Neuronal stem cell (in vitro differentiated cells): ENCODE data around the gene CHMP1A.

ENCODE experiments used
- DNase-seq: peaks from one replicate; pipeline ENCODE4 v3.0.0-alpha.2; 2013; ENCODE audit warnings: low spot score
- H2AFZ ChIP-seq: one replicate; pipeline ENCODE4 v1.6.1; 2013; ENCODE audit warnings: mild to moderate bottlenecking, low read length, inconsistent platforms
- H2AK5ac ChIP-seq: 2 replicates; pipeline ENCODE4 v1.6.1; 2013; ENCODE audit warnings: low read depth, mild to moderate bottlenecking, inconsistent platforms, low read length, moderate library complexity, mixed read lengths
- H2BK120ac ChIP-seq: 2 replicates; pipeline ENCODE4 v1.6.1; 2013; ENCODE audit warnings: low read depth, mild to moderate bottlenecking, inconsistent platforms, low read length, moderate library complexity, mixed read lengths
- H2BK12ac ChIP-seq: one replicate; pipeline ENCODE4 v1.6.1; 2013; ENCODE audit warnings: low read length, inconsistent platforms
- H2BK15ac ChIP-seq: 2 replicates; pipeline ENCODE4 v1.6.1; 2013; ENCODE audit warnings: mild to moderate bottlenecking, low read length, inconsistent platforms, mixed read lengths
- H2BK5ac ChIP-seq: one replicate; pipeline ENCODE4 v1.6.1; 2013; ENCODE audit warnings: inconsistent platforms, mild to moderate bottlenecking, low read length, moderate library complexity
- H3K14ac ChIP-seq: one replicate; pipeline ENCODE4 v1.6.1; 2013; ENCODE audit warnings: low read length, inconsistent platforms
- H3K18ac ChIP-seq: 2 replicates; pipeline ENCODE4 v1.6.1; 2013; ENCODE audit warnings: low read length, inconsistent platforms
- H3K23ac ChIP-seq: 2 replicates; pipeline ENCODE4 v1.6.1; 2013; ENCODE audit warnings: low read depth, mild to moderate bottlenecking, mixed read lengths, low read length, inconsistent platforms; ENCODE audit not compliant: poor library complexity
- H3K27ac ChIP-seq: replicated peaks from 3 replicates; pipeline ENCODE4 v1.5.1; 2013; ENCODE audit warnings: low read length, inconsistent platforms
- H3K27me3 ChIP-seq, 3 experiments: 2 replicates each; pipeline ENCODE4 v1.6.1; 2013; ENCODE audit warnings: low read length in 3 of 3, mild to moderate bottlenecking in 2 of 3, inconsistent platforms in 1 of 3, low read depth in 1 of 3, mixed read lengths in 1 of 3, moderate library complexity in 1 of 3; ENCODE audit not compliant: control insufficient read depth in 3 of 3, insufficient read depth in 3 of 3
- H3K36me3 ChIP-seq, 2 donors: replicated peaks in 1 of 2; 2 replicates each; pipeline ENCODE4 v1.6.1; 2013; ENCODE audit warnings: low read length in 2 of 2; ENCODE audit not compliant: control insufficient read depth in 2 of 2, insufficient read depth in 2 of 2
- H3K4ac ChIP-seq: 2 replicates; pipeline ENCODE4 v1.6.1; 2013; ENCODE audit warnings: inconsistent platforms, mild to moderate bottlenecking, low read length, moderate library complexity
- H3K4me1 ChIP-seq, 2 donors: 1 replicate in 1 of 2; 2 replicates in 1 of 2; pipeline ENCODE4 v1.6.1; 2013; ENCODE audit warnings: low read length in 2 of 2, low read depth in 1 of 2; ENCODE audit not compliant: control insufficient read depth in 2 of 2, insufficient read depth in 1 of 2
- H3K4me2 ChIP-seq: one replicate; pipeline ENCODE4 v1.6.1; 2013; ENCODE audit warnings: mild to moderate bottlenecking, low read length, inconsistent platforms; ENCODE audit not compliant: insufficient read depth, poor library complexity, severe bottlenecking
- H3K4me3 ChIP-seq, 2 donors: 2 replicates each; pipeline ENCODE4 v1.5.1; 2013; ENCODE audit warnings: low read length in 2 of 2, mild to moderate bottlenecking in 2 of 2, inconsistent platforms in 1 of 2, moderate library complexity in 1 of 2
- H3K79me1 ChIP-seq: one replicate; pipeline ENCODE4 v1.6.1; 2013; ENCODE audit warnings: low read depth, mild to moderate bottlenecking, inconsistent platforms, low read length, moderate library complexity
- H3K9ac ChIP-seq: one replicate; pipeline ENCODE4 v1.6.1; 2013; ENCODE audit warnings: mild to moderate bottlenecking, low read depth, low read length, inconsistent platforms; ENCODE audit not compliant: poor library complexity
- H3K9me3 ChIP-seq, 2 donors: replicated peaks in 1 of 2; 2 replicates each; pipeline versions ENCODE3 to v1.6.1; 2013; ENCODE audit warnings: low read length in 2 of 2, mild to moderate bottlenecking in 2 of 2, inconsistent platforms in 1 of 2, low read depth in 1 of 2, mixed read lengths in 1 of 2, moderate library complexity in 1 of 2; ENCODE audit not compliant: control insufficient read depth in 2 of 2, insufficient read depth in 1 of 2
- H4K8ac ChIP-seq: one replicate; pipeline ENCODE4 v1.6.1; 2013; ENCODE audit warnings: low read depth, mild to moderate bottlenecking, inconsistent platforms, low read length, moderate library complexity
- H4K91ac ChIP-seq: one replicate; pipeline ENCODE4 v1.6.1; 2013; ENCODE audit warnings: low read length, low read depth, mild to moderate bottlenecking, inconsistent platforms; ENCODE audit not compliant: poor library complexity
- WGBS, 2 donors: extraction: QIAGEN DNeasy Blood & Tissue Kit; methylation state at CpG; one replicate each; pipeline ENCODE4 v1.1.7; 2013; ENCODE audit warnings: missing lambda C conversion rate in 2 of 2, mixed read lengths in 1 of 2; ENCODE audit not compliant: insufficient read length in 2 of 2, insufficient replicate concordance in 1 of 2; ENCODE audit errors: extremely low coverage in 2 of 2; 5-methylcytosine and 5-hydroxymethylcytosine counted together

Gene CHMP1A

GRCh38 chr16:89629827-89630610 is 27.5 kb downstream of the CHMP1A start:
- Histone ChIP-seq H3K79me1 (peaks cover 2% of the 10 kb centered on the region), H2AFZ (no peak overlapping the region), H2BK12ac (peak overlapping the region; percentile 14), H3K9me3 (peaks cover 0 to 4% of the 10 kb centered on the region in 2 donors), H2BK15ac (no peak overlapping the region), H3K4me1 (peaks cover 3 to 4% of the 10 kb centered on the region in 2 donors), H2BK120ac (no peak overlapping the region), H3K4me3 (no peak overlapping the region), H3K27ac (no peak overlapping the region), H3K4me2 (no peak overlapping the region), H3K4ac (no peak overlapping the region), H3K23ac (no peak overlapping the region), H3K9ac (no peak overlapping the region), H4K8ac (no peak overlapping the region), H3K27me3 (peaks cover 0 to 14% (median 5%) of the 10 kb centered on the region in 3 experiments), H3K36me3 (no peaks in the 10 kb centered on the region), H3K14ac (no peak overlapping the region), H3K18ac (no peak overlapping the region), H2AK5ac (no peak overlapping the region), H4K91ac (peak overlapping the region; percentile 8), H2BK5ac (no peak overlapping the region)
- no CpG with 5 or more reads among the region's 17 CpGs for WGBS, 2 donors
- no peak for DNase-seq

GRCh38 chr16:89624777-89625761 is 32.4 kb downstream of the CHMP1A start:
- no peak overlapping the region for H3K14ac ChIP-seq
- no peak overlapping the region for H3K4me3 ChIP-seq
- peak overlapping the region; percentile 27 for H2AFZ ChIP-seq
- H3K18ac ChIP-seq, result peak overlapping the region; percentile 74
- no peak overlapping the region for H3K9ac ChIP-seq
- no peak overlapping the region for H4K91ac ChIP-seq
- H3K23ac ChIP-seq, result no peak overlapping the region
- no peak overlapping the region for H4K8ac ChIP-seq
- no peaks in the 10 kb centered on the region for H3K27me3 ChIP-seq
- H2BK12ac ChIP-seq, result no peak overlapping the region
- WGBS, 2 donors, result no CpG with 5 or more reads among the region's 21 CpGs
- peaks cover 0 to 3% of the 10 kb centered on the region in 2 donors for H3K9me3 ChIP-seq
- H2AK5ac ChIP-seq, result no peak overlapping the region
- H3K4me2 ChIP-seq, result no peak overlapping the region
- H3K4ac ChIP-seq, result no peak overlapping the region
- peaks cover 23 to 24% of the 10 kb centered on the region in 2 donors for H3K4me1 ChIP-seq
- H2BK5ac ChIP-seq, result no peak overlapping the region
- DNase-seq, result no peak
- H2BK120ac ChIP-seq, result no peak overlapping the region
- peak overlapping the region; percentile 20 for H2BK15ac ChIP-seq
- H3K36me3 ChIP-seq, result no peaks in the 10 kb centered on the region
- H3K27ac ChIP-seq, result no peak overlapping the region
- peaks cover 2% of the 10 kb centered on the region for H3K79me1 ChIP-seq

- Histone ChIP-seq H4K8ac (no peak overlapping the region), H3K79me1 (peaks cover 2% of the 10 kb centered on the region), H3K4me1 (peaks cover 25 to 28% of the 10 kb centered on the region in 2 donors), H2BK5ac (no peak overlapping the region), H3K14ac (no peak overlapping the region), H3K9me3 (no peaks in the 10 kb centered on the region), H3K4ac (no peak overlapping the region), H2AFZ (peak overlapping the region; percentile 66), H3K4me2 (no peak overlapping the region), H3K23ac (no peak overlapping the region), H3K9ac (no peak overlapping the region), H3K27me3 (no peaks in the 10 kb centered on the region), H2BK12ac (no peak overlapping the region), H4K91ac (no peak overlapping the region), H3K4me3 (no peak overlapping the region), H2AK5ac (no peak overlapping the region), H3K18ac (peak overlapping the region; percentile 20), H2BK15ac (no peak overlapping the region), H2BK120ac (no peak overlapping the region), H3K36me3 (no peaks in the 10 kb centered on the region), H3K27ac (peak overlapping the region; percentile 3)
- DNase-seq, result no peak
- WGBS, 2 donors, result no CpG with 5 or more reads among the region's 28 CpGs
These were observed 33.8 kb downstream of the CHMP1A start for GRCh38 chr16:89623511-89624261.
